Endothelial cell of coronary artery (primary cell): Measurements from ENCODE around the gene IL11. TPM values are rescaled to one million over a fixed set of nuclear protein-coding genes. Genes with fewer than 3 reads are reported as not detected.

Experiments used
- total RNA-seq: library from RNA; depleted of rRNA; stranded (reverse); fragments of >200 nt; gene quantifications from 2 replicates; pipeline ENCODE4 v1.2.3, GENCODE V29; 2014

IL11 gene
- total RNA-seq, result 0.09 and 0.54 TPM in 2 replicates

DNA sequence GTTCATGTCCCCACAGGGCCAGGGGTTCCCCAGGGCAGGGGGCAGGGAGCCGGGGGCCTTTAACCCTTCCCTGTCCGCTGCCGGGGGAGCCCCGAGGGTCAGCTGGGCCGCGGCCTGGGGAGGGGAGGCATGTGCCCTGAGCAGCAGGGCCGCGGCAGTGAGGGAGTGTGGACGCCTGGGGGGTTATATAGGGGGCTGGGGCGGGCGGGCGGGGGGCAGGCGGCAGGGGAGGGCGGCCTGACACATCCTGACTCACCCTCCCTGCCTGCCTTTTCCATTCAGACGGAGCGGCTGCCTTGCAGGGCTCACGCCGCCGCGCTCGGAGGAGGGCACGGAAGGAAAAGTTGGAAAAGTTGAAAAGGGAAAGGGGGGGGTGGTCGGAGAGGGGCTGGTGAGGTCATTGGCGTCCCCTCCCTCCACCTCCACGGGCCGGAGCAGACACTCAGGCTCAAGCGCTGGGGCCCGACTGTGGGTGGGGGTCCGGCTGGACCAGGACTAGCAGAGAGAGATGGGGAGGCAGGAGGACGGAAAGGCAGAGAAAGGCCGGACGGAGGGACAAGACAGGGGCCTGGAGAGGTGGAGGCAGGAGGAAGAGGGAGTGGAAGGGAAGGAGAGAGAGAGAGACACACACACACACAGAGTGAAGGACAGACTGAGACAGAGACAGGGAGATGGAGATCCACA lies at the start of gene IL11:
TSS of gene IL11 (minus strand) at position 159 of the 684 bp plus-strand sequence. CDS start at position 6, 153 bp downstream.

GRCh38 chr19:55407550-55407799 lies 37.2 kb upstream of the IL11 start, which contains the start of gene UBE2S:
TSS of gene UBE2S (minus strand) at chr19:55407788. CDS start at chr19:55407589, 199 bp downstream.

GRCh38 chr19:55385724-55386492 lies 15.6 kb upstream of the IL11 start, which contains the start of gene RPL28:
TSS of gene RPL28 (plus strand) at chr19:55385932. CDS start at chr19:55386358, 426 bp downstream.

GRCh38 chr19:55384131-55384919 lies 14.1 kb upstream of the IL11 start, which contains the start of gene TMEM238:
TSS of gene TMEM238 (minus strand) at chr19:55384292. CDS start at chr19:55384259, 33 bp downstream.

GRCh38 chr19:55376241-55376933 lies 6.1 kb upstream of the IL11 start, which contains the start of gene TMEM190:
TSS of gene TMEM190 (plus strand) at chr19:55376826. CDS start at chr19:55376854, 28 bp downstream.

DNA sequence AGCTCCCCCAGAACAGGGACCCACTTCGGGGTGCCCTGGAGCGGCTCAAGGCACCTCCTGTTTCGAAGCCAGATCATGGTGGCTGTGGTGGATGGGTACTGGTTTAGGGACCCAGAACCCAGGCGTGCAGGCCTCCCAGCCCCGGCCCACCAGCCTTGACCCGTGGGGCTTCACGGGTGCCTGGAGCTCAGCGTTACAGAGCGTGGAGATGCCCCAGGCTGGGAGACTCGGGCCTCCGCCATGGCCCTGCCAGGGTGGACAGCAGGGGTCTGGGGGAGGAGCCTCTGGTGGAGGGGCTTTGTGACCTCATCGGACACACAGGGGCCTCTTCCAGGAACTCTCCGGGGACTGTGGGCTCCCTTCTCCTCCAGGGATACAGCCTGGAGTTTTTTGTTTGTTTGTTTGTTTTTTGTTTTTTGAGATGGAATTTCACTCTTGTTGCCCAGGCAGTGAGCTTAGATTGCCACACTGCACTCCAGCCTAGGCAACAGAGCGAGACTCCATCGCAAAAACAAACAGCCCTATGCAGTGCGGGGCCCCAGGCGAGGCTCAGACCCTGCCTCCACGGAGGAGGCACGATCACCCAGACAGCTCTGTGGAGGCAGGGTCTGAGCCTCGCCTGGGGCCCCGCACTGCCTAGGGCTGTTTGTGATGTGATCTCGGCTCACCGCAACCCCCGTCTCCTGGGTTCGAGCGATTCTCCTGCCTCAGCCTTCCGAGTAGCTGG lies 7.1 kb downstream of the IL11 start, which contains the start of gene GARIN5B:
TSS of gene GARIN5B (minus strand) at position 271 of the 727 bp plus-strand sequence. CDS start at position 77, 194 bp downstream.

DNA sequence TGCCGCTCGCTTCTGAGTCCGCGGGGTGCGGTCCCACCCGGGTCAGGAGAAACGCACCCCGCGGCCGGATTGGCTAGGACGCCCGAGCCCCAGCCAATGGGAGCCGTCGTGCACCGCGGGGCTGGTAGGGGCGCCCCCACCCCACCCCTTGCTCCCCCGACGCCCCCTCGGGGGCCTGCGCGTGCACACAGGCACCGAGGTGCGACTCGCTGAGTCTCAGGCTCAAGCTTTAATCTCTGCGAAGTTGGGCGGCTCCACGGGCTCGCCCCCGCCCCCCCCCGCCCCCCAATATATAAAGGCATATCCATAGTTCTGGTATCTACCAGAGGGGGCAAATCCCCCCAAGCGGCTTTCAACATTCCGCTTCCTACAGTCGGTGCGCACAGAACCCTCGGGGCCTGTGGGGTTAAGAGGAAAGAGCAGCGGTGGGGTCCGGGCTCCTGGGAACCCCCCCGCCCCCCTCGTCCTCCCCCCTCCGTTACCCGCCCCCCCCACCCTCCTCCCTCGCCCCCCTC lies 15.5 kb downstream of the IL11 start, which contains the start of gene COX6B2:
TSS of gene COX6B2 (minus strand) at position 22 of the 515 bp plus-strand sequence. CDS start 198 bp downstream, outside the sequence.

GRCh38 chr19:55339105-55339888 lies 31.0 kb downstream of the IL11 start, which contains the start of gene KMT5C:
TSS of gene KMT5C (plus strand) at chr19:55339876. CDS start at chr19:55341937, 2,061 bp downstream.

DNA sequence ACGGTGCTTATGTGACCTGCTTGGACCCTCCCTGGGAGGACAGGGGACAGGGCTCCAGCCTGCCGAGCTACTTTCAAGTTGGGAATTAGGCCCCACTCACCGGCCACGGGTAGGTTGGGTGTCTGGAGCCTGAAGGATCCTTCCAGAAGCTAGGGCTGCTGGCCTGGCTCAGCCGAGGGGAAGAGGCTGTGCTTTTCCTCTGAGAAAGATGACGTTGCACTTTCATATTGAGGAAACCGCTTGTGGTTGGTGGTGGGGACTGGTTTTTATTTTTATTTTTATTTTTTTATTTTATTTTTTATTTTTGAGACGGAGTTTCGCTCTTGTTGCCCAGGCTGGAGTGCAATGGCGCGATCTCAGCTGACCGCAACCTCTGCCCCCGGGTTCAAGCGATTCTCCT lies 45.1 kb downstream of the IL11 start, which contains the start of gene TMEM150B:
TSS of gene TMEM150B (minus strand) at position 170 of the 400 bp plus-strand sequence. CDS start 4,305 bp downstream, outside the sequence.

Other genes with a start within 250 kb of the IL11 start
- gene TNNT1, start 221.3 kb downstream of the IL11 start, total RNA-seq, result 2.2 and 2.4 TPM in 2 replicates
- gene TNNI3, start 212.7 kb downstream of the IL11 start, total RNA-seq, result not detected in 2 replicates
- 0.27 and 0.47 TPM in 2 replicates for gene DNAAF3, start 203.8 kb downstream of the IL11 start, total RNA-seq
- not detected in 2 replicates for gene SYT5, start 190.2 kb downstream of the IL11 start, total RNA-seq
- 0.63 and 1.3 TPM in 2 replicates for gene PTPRH, start 161.0 kb downstream of the IL11 start, total RNA-seq
- 0.72 and 1.1 TPM in 2 replicates for gene TMEM86B, start 141.7 kb downstream of the IL11 start, total RNA-seq
- gene PPP6R1, start 111.4 kb downstream of the IL11 start, total RNA-seq, result 28.2 and 32.9 TPM in 2 replicates
- 23.2 and 27.4 TPM in 2 replicates for gene HSPBP1, start 90.4 kb downstream of the IL11 start, total RNA-seq
- 0.36 and 2.0 TPM in 2 replicates for gene BRSK1, start 86.5 kb downstream of the IL11 start, total RNA-seq
- gene TMEM150B, start 45.1 kb downstream of the IL11 start, total RNA-seq, result not detected in 2 replicates
- 2.9 and 4.7 TPM in 2 replicates for gene KMT5C, start 30.6 kb downstream of the IL11 start, total RNA-seq
- not detected in 2 replicates for gene COX6B2, start 15.7 kb downstream of the IL11 start, total RNA-seq
- gene GARIN5B, start 7.2 kb downstream of the IL11 start, total RNA-seq, result not detected in 2 replicates
- not detected in 2 replicates for gene TMEM190, start 6.4 kb upstream of the IL11 start, total RNA-seq
- gene TMEM238, start 13.8 kb upstream of the IL11 start, total RNA-seq, result 0.36 TPM in 1 of 2 replicates, not detected in the other
- gene RPL28, start 15.5 kb upstream of the IL11 start, total RNA-seq, result 205 and 252 TPM in 2 replicates
- 69.6 and 98.9 TPM in 2 replicates for gene UBE2S, start 37.3 kb upstream of the IL11 start, total RNA-seq
- not detected in 2 replicates for gene SHISA7, start 72.8 kb upstream of the IL11 start, total RNA-seq
- gene ISOC2, start 91.2 kb upstream of the IL11 start, total RNA-seq, result 44.0 and 69.7 TPM in 2 replicates
- not detected in 2 replicates for gene C19orf85, start 94.3 kb upstream of the IL11 start, total RNA-seq
- 0.99 and 1.1 TPM in 2 replicates for gene ZNF628, start 106.2 kb upstream of the IL11 start, total RNA-seq
- gene NAT14, start 114.7 kb upstream of the IL11 start, total RNA-seq, result 13.5 and 15.5 TPM in 2 replicates
- 0.27 and 2.1 TPM in 2 replicates for gene SSC5D, start 118.0 kb upstream of the IL11 start, total RNA-seq
- gene SBK2, start 166.7 kb upstream of the IL11 start, total RNA-seq, result not detected in 2 replicates
- 0.19 TPM in 1 of 2 replicates, not detected in the other for gene SBK3, start 175.1 kb upstream of the IL11 start, total RNA-seq
- gene ZNF579, start 210.4 kb upstream of the IL11 start, total RNA-seq, result 3.0 and 4.4 TPM in 2 replicates
- 1.9 and 2.2 TPM in 2 replicates for gene FIZ1, start 229.1 kb upstream of the IL11 start, total RNA-seq
- 10.0 and 15.4 TPM in 2 replicates for gene ZNF524, start 229.8 kb upstream of the IL11 start, total RNA-seq
- gene ZNF865, start 235.2 kb upstream of the IL11 start, total RNA-seq, result 0.54 and 1.0 TPM in 2 replicates